Transverse colon (tissue), 3 donors: ENCODE data around the gene DGUOK.

Source experiments
- POLR2A ChIP-seq: fragments of 450-650 bp; IDR thresholded peaks from one replicate; pipeline ENCODE4 v1.6.1; 2016; ENCODE audit warnings: antibody characterized with exemption, mild to moderate bottlenecking, moderate library complexity
- TF ChIP-seq, protein P1 (sequence below), 5 experiments: fragments of 200-600 bp in 3 of 5; fragments of 450-650 bp in 2 of 5; sonication (generic) in 3 of 5; IDR thresholded peaks; 1 replicate in 2 of 5; 2 replicates in 3 of 5; pipeline ENCODE4 v1.5.1; 2016 to 2017; ENCODE audit warnings: antibody characterized with exemption in 5 of 5, inconsistent platforms in 3 of 5, mild to moderate bottlenecking in 2 of 5, moderate library complexity in 1 of 5

- TF ChIP-seq, protein P1, sequence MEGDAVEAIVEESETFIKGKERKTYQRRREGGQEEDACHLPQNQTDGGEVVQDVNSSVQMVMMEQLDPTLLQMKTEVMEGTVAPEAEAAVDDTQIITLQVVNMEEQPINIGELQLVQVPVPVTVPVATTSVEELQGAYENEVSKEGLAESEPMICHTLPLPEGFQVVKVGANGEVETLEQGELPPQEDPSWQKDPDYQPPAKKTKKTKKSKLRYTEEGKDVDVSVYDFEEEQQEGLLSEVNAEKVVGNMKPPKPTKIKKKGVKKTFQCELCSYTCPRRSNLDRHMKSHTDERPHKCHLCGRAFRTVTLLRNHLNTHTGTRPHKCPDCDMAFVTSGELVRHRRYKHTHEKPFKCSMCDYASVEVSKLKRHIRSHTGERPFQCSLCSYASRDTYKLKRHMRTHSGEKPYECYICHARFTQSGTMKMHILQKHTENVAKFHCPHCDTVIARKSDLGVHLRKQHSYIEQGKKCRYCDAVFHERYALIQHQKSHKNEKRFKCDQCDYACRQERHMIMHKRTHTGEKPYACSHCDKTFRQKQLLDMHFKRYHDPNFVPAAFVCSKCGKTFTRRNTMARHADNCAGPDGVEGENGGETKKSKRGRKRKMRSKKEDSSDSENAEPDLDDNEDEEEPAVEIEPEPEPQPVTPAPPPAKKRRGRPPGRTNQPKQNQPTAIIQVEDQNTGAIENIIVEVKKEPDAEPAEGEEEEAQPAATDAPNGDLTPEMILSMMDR (IDR thresholded peaks at IDR 0.05) = no peak
- TF ChIP-seq POLR2A = no peak
Observed at GRCh38 chr2:73921581-73921980, 5.1 kb upstream of the DGUOK start.
